GM21447 (cell line): ENCODE measurements around the gene CDPF1.
"Not testable (repeated sequence)": the region's sequence is repeated elsewhere in the genome, so short reads cannot be mapped to it uniquely, and the experiment has no call there.

Source experiments
- ATAC-seq: cut with Tn5 transposase; IDR thresholded peaks from one replicate; pipeline ENCODE4 v1.9.1; 2021; ENCODE audit not compliant: unreplicated experiment

Gene CDPF1

GRCh38 chr22:46226577-46226976 is 23.5 kb downstream of the CDPF1 start:
- ATAC-seq: no peak

- ATAC-seq: no peak
These were observed 24.5 kb downstream of the CDPF1 start for GRCh38 chr22:46225631-46226030.

DNA sequence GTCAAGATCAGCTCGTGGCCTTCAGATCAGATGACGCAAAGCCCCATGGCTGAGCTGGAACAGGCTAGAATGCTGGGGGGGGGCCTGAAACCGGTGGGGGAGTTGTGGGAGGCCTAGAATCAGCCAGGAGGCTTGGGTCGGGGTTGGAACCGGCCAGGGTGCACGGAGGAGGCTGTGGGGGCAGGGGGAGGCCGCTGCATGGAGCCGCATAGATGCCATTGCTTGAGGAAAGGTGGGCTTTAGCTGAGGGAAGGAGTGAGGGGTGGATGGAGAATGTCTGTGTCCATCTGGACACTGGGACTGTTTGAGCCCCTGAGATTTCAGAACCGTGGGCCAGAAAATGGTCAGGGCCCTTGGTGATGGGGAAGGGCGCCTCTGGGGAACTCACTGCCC is 25.2 kb downstream of the CDPF1 start:
- no peak for ATAC-seq

- no peak for ATAC-seq
These were observed 25.8 kb downstream of the CDPF1 start for GRCh38 chr22:46224044-46224897.

GRCh38 chr22:46220921-46221320 is 29.2 kb downstream of the CDPF1 start:
- no peak for ATAC-seq

- no peak for ATAC-seq
These were observed 30.5 kb downstream of the CDPF1 start for GRCh38 chr22:46219636-46220035.

DNA sequence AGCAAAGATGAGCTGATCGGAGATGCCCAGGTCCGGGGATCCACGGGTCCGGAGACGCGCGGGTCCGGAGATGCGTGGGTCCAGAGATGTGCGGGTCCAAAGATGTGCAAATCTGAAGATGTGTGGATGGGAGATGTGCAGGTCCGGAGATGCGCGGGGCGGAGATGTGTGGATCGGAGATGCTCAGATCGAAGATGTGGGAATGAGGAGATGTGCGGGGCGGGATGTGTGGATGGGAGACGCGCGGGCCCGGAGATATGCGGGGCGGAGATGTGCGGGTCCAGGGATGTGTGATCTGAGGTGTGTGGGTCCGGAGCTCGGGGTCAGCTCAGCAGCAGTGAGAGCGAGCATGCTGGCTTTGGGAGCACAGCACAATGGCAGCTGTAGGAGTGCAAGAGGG is 35.5 kb downstream of the CDPF1 start:
- no peak for ATAC-seq

DNA sequence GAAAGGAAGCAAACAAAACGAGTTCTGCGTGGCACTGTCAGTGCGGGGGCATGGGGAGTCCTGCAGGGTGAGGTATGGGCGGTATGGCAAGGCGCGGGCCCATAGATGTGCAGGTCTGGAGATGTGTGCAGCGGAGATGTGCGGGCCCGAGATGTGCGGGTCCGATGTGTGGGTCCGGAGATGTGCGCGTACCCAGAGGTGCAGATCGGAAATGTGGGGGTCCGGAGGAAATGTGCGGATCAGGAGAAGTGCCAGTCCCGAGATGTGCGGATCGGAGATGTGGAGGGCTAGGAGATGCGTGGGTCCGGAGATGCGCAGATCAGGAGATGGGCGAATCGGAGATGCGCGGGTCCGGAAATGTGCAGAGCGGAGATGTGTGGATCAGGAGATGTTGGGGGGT is 35.9 kb downstream of the CDPF1 start:
- no peak for ATAC-seq

DNA sequence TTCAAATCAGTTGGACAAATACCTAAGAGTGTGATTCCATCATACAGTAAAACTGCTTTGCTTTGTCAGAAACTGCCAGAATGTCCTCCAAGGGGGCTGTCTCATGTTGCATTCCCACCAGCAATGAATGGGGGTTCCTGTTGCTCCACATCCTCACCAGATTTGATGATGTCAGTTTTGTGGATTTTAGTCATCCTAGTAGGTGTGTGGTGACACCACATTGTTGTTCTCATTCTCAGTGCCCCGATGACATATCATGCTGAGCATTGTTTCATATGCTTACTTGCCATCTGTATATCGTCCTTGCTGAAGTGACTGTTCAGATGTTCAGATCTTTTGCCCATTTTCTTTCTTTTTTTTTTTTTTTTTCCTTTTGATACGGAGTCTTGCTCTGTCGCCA is 37.0 kb downstream of the CDPF1 start:
- ATAC-seq: no peak

- ATAC-seq: no peak
These were observed 37.9 kb downstream of the CDPF1 start for GRCh38 chr22:46212195-46212594.

DNA sequence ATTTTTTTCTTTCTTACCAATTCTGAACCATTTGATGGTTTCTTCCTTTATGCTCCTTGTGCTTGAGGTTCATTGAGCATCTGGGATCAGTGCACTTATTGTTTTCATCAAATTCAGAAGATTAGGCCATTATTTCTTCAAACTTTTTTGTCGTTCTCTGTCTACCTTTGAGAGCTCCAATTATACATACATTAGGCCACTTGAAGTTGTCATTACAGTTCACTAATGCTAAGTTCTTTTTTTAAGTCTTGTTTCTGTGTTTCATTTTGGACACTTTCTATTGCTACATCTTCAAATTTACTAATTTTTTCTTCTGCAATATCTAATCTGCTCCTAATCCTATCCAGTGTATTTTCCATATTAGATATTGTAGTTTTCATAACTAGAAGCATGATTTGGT is 40.8 kb downstream of the CDPF1 start:
- no peak for ATAC-seq

GRCh38 chr22:46203601-46203980 is 46.5 kb downstream of the CDPF1 start:
- ATAC-seq: no peak

DNA sequence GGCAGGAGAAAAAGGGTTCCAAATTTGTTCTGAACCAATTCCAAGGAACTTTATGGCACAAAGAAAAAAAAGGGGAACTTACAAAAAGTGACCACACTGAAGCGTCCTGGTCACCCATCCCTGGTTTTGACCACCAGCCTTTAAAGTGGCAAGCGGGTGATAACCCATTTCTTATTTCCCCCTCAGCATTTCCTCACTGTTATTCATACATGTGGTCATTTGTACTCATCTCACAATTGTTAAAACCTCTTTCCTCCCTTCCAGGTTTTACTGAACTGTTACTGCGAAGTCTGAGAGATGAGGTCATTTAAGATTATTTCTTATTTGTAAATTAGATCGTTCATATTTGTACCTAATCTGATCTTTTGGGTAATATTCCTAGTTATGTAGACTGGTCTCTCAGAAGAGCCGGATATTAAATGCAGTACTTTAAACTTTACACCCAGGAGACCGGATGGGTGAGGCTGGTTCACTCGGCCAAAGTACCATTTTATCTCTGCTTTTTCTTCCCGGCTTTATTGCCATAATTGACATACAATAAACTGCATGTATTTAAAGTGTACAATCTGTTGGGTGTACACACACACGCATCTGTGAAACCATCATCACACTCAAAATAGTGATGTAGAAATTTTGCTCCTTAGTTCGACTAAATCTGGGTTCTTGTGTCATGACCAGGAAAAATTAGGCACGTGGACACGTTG is 47.0 kb downstream of the CDPF1 start:
- ATAC-seq: no peak

DNA sequence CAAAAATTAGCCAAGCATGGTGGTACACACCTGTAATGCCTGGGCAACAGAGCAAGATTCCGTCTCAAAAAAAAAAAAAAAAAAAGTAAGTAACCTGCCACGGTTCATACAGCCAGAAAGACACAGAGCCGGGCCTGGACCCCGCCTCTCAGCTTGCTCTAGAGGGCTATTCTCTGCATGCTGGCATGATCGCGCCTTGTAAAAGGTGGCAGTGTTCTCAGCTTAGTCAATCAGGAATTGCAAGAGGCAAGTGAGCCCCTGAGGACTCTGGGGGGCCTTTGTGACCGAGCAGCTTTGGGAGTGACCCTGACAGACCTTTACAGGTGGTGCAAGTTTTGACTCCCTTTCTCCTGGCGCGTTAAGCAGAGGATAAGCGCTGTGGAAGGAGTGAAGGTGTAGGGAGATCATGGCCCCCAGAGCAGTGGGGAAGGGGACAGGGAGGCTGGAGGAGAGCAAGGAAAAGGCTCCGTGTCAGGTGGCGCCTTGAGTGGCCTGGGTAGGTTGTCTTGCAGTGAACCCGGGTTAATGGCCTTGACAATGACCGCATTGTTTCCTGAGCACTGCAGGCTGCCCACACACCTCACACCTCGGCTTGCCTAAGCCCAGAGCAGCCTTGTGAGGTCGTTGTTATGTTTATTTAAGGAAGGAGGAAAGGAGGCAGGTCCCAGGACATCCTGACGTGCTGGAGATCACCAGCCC is 48.9 kb downstream of the CDPF1 start:
- no peak for ATAC-seq

DNA sequence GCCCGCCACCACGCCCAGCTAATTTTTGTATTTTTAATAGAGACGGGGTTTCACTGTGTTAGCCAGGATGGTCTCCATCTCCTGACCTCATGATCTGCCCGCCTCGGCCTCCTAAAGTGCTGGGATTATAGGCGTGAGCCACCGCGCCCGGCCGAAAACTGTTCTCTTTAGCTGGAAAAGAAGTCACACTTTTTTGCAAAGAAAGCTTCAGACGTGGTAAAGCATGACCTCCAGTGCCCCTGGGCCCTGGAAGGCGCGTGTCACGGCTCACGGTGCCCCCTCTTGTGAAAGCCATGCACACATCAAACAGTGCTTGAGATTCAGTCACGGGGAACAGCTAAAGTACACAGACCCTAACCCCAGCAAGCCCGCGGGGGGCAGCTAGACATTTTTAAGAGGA is 51.3 kb downstream of the CDPF1 start:
- ATAC-seq: not testable (repeated sequence)

GRCh38 chr22:46198274-46198673 is 51.8 kb downstream of the CDPF1 start:
- no peak for ATAC-seq

DNA sequence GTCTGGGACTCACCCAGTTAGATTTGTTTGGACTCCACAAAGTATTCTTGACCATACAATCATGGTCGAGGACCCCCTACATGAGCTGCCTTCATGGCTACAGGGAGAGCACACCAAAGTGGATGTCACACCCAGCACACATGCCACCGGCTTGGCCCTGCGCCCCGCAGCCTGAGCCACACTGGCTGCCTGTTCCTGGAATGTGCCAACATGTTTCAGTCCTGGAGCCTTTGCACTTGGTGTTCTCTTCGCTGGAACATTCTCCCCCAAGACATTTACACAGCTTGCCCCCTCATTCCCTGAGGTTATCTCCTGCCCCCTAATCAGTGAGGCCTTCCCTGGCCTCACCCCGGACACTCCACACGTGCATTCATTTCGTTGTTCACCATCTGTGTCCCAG is 53.8 kb downstream of the CDPF1 start:
- ATAC-seq: no peak

DNA sequence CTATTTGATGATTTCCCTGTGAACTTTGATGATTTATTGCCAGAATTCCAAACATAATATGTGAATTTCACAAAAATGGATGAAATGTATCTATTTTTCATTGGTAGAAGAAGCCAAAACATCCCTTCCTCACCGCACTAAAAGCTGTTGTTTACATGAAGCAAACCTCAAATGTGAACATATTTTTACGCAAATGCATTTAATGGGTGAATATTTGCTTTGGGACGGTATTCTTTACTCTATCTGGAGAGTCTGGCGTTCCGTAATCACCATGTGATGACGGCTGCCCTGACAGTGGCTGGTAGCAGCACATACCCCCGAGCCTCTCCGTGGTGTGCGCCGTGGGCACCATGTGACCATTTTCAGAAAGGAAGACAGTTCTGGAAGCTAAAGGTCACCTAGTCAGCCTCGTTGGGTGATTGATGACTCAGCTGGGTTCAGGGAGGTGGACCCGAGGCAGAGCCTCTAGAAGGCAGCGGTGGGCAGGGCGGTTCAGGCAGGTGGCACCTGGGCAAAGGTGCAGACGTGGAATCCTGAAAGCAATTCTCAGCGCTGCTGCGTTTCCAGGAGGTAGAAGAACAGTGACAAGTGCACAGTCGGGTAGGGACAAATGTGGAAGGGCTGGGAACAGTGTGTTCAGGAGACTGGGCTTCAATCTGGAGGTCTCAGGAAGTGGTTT is 54.5 kb downstream of the CDPF1 start:
- ATAC-seq: no peak
